SK-N-SH (cell line): ENCODE measurements around the gene CD70. TPM values are rescaled to one million over a fixed set of nuclear protein-coding genes. Genes with fewer than 3 reads are reported as not detected.

Source experiments
- CTCF ChIA-PET: fragments of 300-600, 350-600 bp; formaldehyde crosslinking; extraction: SDS; loops from one replicate; lab custom pipeline; 2021; lab: Yijun Ruan, JAX
- POLR2A ChIA-PET: fragments of 350-600 bp; sonication (Branson Sonifier 250); formaldehyde crosslinking; extraction: SDS; loops from one replicate; lab custom pipeline; 2020; ENCODE audit warnings: antibody characterized with exemption, inconsistent platforms; lab: Yijun Ruan, JAX
- DNase-seq: peaks from one replicate; pipeline ENCODE4 v3.0.0; 2012
- H2AFZ ChIP-seq: fragments of 200-600 bp; sonication (generic); 2 replicates; pipeline ENCODE4 v1.8.1; 2016; ENCODE audit warnings: antibody characterized with exemption, mild to moderate bottlenecking, low read depth
- H3F3A ChIP-seq: fragments of 200-600 bp; sonication (generic); replicated peaks from 2 replicates; pipeline ENCODE3; 2016; ENCODE audit warnings: antibody characterized with exemption, mild to moderate bottlenecking; ENCODE audit not compliant: insufficient read depth
- H3K27ac ChIP-seq, 2 experiments: fragments of 200-500 bp in 1 of 2; fragments of 200-600 bp in 1 of 2; sonication (Bioruptor generic) in 1 of 2; sonication (generic), shearing (Covaris generic) in 1 of 2; 2 replicates each; pipeline versions ENCODE4 v1.5.1 to v1.6.1; 2014 to 2016; ENCODE audit warnings: low read depth in 2 of 2, inconsistent platforms in 1 of 2, low read length in 1 of 2, mild to moderate bottlenecking in 1 of 2, mixed read lengths in 1 of 2
- H3K27me3 ChIP-seq: fragments of 200-600 bp; sonication (generic), shearing (Covaris generic); 2 replicates; pipeline ENCODE4 v1.6.1; 2016; ENCODE audit warnings: mixed run types; ENCODE audit not compliant: insufficient read depth
- H3K36me3 ChIP-seq, 2 experiments: fragments of 200-500 bp in 1 of 2; fragments of 200-600 bp in 1 of 2; sonication (Bioruptor generic) in 1 of 2; sonication (generic) in 1 of 2; replicated peaks in 1 of 2; 2 replicates each; pipeline versions ENCODE3 to v1.5.1; 2014 to 2016; ENCODE audit warnings: low read length in 1 of 2, mild to moderate bottlenecking in 1 of 2; ENCODE audit not compliant: insufficient read depth in 2 of 2, control insufficient read depth in 1 of 2
- H3K4me1 ChIP-seq, 2 experiments: fragments of 200-500 bp in 1 of 2; fragments of 200-600 bp in 1 of 2; sonication (Bioruptor generic) in 1 of 2; sonication (generic), shearing (Covaris generic) in 1 of 2; 2 replicates each; pipeline versions ENCODE4 v1.5.1 to v1.6.1; 2014 to 2016; ENCODE audit warnings: low read depth in 1 of 2, low read length in 1 of 2, mixed run types in 1 of 2; ENCODE audit not compliant: insufficient read depth in 2 of 2, control insufficient read depth in 1 of 2
- H3K4me2 ChIP-seq: fragments of 200-600 bp; sonication (generic), shearing (Covaris generic); 2 replicates; pipeline ENCODE4 v1.6.1; 2017; ENCODE audit warnings: mixed run types
- H3K4me3 ChIP-seq, 2 experiments: fragments of 200-500 bp in 1 of 2; fragments of 200-600 bp in 1 of 2; sonication (Bioruptor generic) in 1 of 2; sonication (generic), shearing (Covaris generic) in 1 of 2; 2 replicates each; pipeline versions ENCODE4 v1.5.1 to v1.8.1; 2014 to 2016; ENCODE audit warnings: low read depth in 2 of 2, inconsistent platforms in 1 of 2, low read length in 1 of 2, mild to moderate bottlenecking in 1 of 2, mixed read lengths in 1 of 2, moderate library complexity in 1 of 2
- H3K79me2 ChIP-seq: fragments of 200-600 bp; sonication (generic); 2 replicates; pipeline ENCODE4 v1.8.1; 2017; ENCODE audit warnings: mild to moderate bottlenecking; ENCODE audit not compliant: insufficient read depth
- H3K9ac ChIP-seq: fragments of 200-600 bp; sonication (generic); 2 replicates; pipeline ENCODE4 v1.6.1; 2017; ENCODE audit warnings: mixed run types
- H3K9me2 ChIP-seq: fragments of 200-600 bp; sonication (generic); 2 replicates; pipeline ENCODE4 v1.6.1; 2017; ENCODE audit warnings: mixed run types
- H3K9me3 ChIP-seq: fragments of 200-600 bp; sonication (generic); 2 replicates; pipeline ENCODE4 v1.6.1; 2017; ENCODE audit warnings: mixed run types, mild to moderate bottlenecking, moderate library complexity
- H4K20me1 ChIP-seq: fragments of 200-600 bp; sonication (generic); 2 replicates; pipeline ENCODE4 v1.6.1; 2017; ENCODE audit warnings: mild to moderate bottlenecking, mixed run types; ENCODE audit not compliant: insufficient read depth
- CHD2 ChIP-seq: fragments of 150-350 bp; IDR thresholded peaks from 2 replicates; pipeline ENCODE4 v1.6.1; 2018; ENCODE audit warnings: low read length; ENCODE audit not compliant: partially characterized antibody
- CTCF ChIP-seq: fragments of 200-600 bp; sonication (generic); IDR thresholded peaks from 2 replicates; pipeline ENCODE4 v1.6.1; 2017; ENCODE audit warnings: antibody characterized with exemption, mild to moderate bottlenecking, moderate library complexity
- ELF1 ChIP-seq: IDR thresholded peaks from 2 replicates; pipeline ENCODE4 v1.4.0; 2012
- EP300 ChIP-seq, 2 experiments: IDR thresholded peaks; 2 replicates each; pipeline versions ENCODE4 v1.4.0 to v1.6.1; 2012; ENCODE audit warnings: borderline replicate concordance in 1 of 2, low read depth in 1 of 2, low read length in 1 of 2
- FOXJ3 ChIP-seq: sonication (generic); formaldehyde crosslinking; IDR thresholded peaks from 2 replicates; pipeline ENCODE4 v1.5.1; 2020; ENCODE audit warnings: mild to moderate bottlenecking, missing genetic modification reagents
- FOXM1 ChIP-seq: IDR thresholded peaks from 2 replicates; pipeline ENCODE4 v1.4.0; 2012; ENCODE audit warnings: low read depth, mild to moderate bottlenecking
- IRF3 ChIP-seq: fragments of 150-350 bp; IDR thresholded peaks from 2 replicates; pipeline ENCODE4 v1.6.1; 2016; ENCODE audit warnings: mild to moderate bottlenecking, low read depth, low read length
- NFIC ChIP-seq: IDR thresholded peaks from 2 replicates; pipeline ENCODE4 v1.4.0; 2012; ENCODE audit warnings: borderline replicate concordance
- NRF1 ChIP-seq: IDR thresholded peaks from 2 replicates; pipeline ENCODE4 v1.6.1; 2012; ENCODE audit warnings: low read depth, mild to moderate bottlenecking, low read length
- PBX3 ChIP-seq: IDR thresholded peaks from 2 replicates; pipeline ENCODE4; 2012
- POLR2AphosphoS5 ChIP-seq: IDR thresholded peaks from 2 replicates; pipeline ENCODE4 v1.6.1; 2012; ENCODE audit warnings: low read depth, low read length
- RAD21 ChIP-seq: IDR thresholded peaks from 2 replicates; pipeline ENCODE4 v1.6.1; 2012; ENCODE audit warnings: mild to moderate bottlenecking, low read length
- RCOR1 ChIP-seq: fragments of 150-350 bp; IDR thresholded peaks from 2 replicates; pipeline ENCODE4 v1.6.1; 2017; ENCODE audit warnings: antibody characterized with exemption, low read length
- REST ChIP-seq: IDR thresholded peaks from 2 replicates; pipeline ENCODE4 v1.6.1; 2012; ENCODE audit warnings: mild to moderate bottlenecking, low read depth, low read length, moderate library complexity
- RFX5 ChIP-seq: IDR thresholded peaks from 2 replicates; pipeline ENCODE4 v1.6.1; 2012; ENCODE audit warnings: mild to moderate bottlenecking, improper control_type of control experiment, low read length
- TCF12 ChIP-seq: IDR thresholded peaks from 2 replicates; pipeline ENCODE4 v1.4.0; 2012
- TEAD4 ChIP-seq: IDR thresholded peaks from 2 replicates; pipeline ENCODE4 v1.4.0; 2012; ENCODE audit warnings: mild to moderate bottlenecking, borderline replicate concordance; ENCODE audit not compliant: insufficient read depth
- ZBTB33 ChIP-seq: IDR thresholded peaks from 2 replicates; pipeline ENCODE4 v1.4.0; 2012; ENCODE audit warnings: low read depth, borderline replicate concordance
- WGBS: methylation state at CpG from one replicate; pipeline ENCODE4 v1.1.6; 2017; ENCODE audit warnings: low lambda C conversion rate; 5-methylcytosine and 5-hydroxymethylcytosine counted together
- polyA plus RNA-seq, 3 experiments: library from polyadenylated mRNA; depleted of rRNA; stranded (reverse); fragments of >200 nt; gene quantifications; 2 replicates each; pipeline ENCODE4 v1.2.3, GENCODE V29; 2012

CD70 gene
- polyA plus RNA-seq, 1 of the 3 experiments (the other 2 are of a cell fraction) = 142 TPM

GRCh38 chr19:6540918-6541689 lies 49.8 kb downstream of the CD70 start (continued):
- no peak for TF ChIP-seq CTCF
- no peak for TF ChIP-seq ELF1
- no peak for TF ChIP-seq IRF3
- TF ChIP-seq POLR2AphosphoS5 = no peak
- TF ChIP-seq RAD21 = no peak

GRCh38 chr19:6539514-6539913 lies 51.4 kb downstream of the CD70 start:
- no peaks in the 10 kb centered on the region for H3K9me2 ChIP-seq
- peaks cover 0 to 9% of the 10 kb centered on the region in 2 experiments for H3K36me3 ChIP-seq
- no peak overlapping the region for H3K4me2 ChIP-seq
- no peak overlapping the region for H3K4me3 ChIP-seq
- H3K27ac ChIP-seq = no peak overlapping the region
- CTCF ChIA-PET = no interaction called here
- no peak overlapping the region for H2AFZ ChIP-seq
- peaks cover 17% of the 10 kb centered on the region for H3F3A ChIP-seq
- no peaks in the 10 kb centered on the region for H3K9me3 ChIP-seq
- no peak for DNase-seq
- no peaks in the 10 kb centered on the region for H3K4me1 ChIP-seq
- no peak overlapping the region for H3K9ac ChIP-seq
- POLR2A ChIA-PET = no interaction called here
- 43% methylated on average over 6 of the region's 6 CpGs for WGBS
- peaks cover 40% of the 10 kb centered on the region; the same call in 1 of the 2 replicates for H3K27me3 ChIP-seq
- no peaks in the 10 kb centered on the region for H3K79me2 ChIP-seq
- no peaks in the 10 kb centered on the region for H4K20me1 ChIP-seq
- TF ChIP-seq POLR2AphosphoS5 = no peak
- TF ChIP-seq TCF12 = no peak
- no peak for TF ChIP-seq REST
- TF ChIP-seq CTCF = no peak
- TF ChIP-seq PBX3 = no peak
- TF ChIP-seq ELF1 = no peak
- no peak for TF ChIP-seq NFIC
- TF ChIP-seq EP300 (IDR thresholded peaks at IDR 0.05; ENCODE audit: borderline replicate concordance in 1 of 2, low read depth in 1 of 2, low read length in 1 of 2) = no peak
- TF ChIP-seq RAD21 = no peak
- no peak for TF ChIP-seq FOXJ3 (CRISPR knock-in tag)
- no peak for TF ChIP-seq RFX5
- TF ChIP-seq TEAD4 = no peak
- no peak for TF ChIP-seq ZBTB33
- TF ChIP-seq RCOR1 = no peak
- TF ChIP-seq NRF1 = no peak
- no peak for TF ChIP-seq CHD2
- TF ChIP-seq FOXM1 = no peak
